Measurements from ENCODE around the gene GCLM.
"Not testable (repeated sequence)": the region's sequence is repeated elsewhere in the genome, so short reads cannot be mapped to it uniquely, and the experiment has no call there.

GCLM gene

DNA sequence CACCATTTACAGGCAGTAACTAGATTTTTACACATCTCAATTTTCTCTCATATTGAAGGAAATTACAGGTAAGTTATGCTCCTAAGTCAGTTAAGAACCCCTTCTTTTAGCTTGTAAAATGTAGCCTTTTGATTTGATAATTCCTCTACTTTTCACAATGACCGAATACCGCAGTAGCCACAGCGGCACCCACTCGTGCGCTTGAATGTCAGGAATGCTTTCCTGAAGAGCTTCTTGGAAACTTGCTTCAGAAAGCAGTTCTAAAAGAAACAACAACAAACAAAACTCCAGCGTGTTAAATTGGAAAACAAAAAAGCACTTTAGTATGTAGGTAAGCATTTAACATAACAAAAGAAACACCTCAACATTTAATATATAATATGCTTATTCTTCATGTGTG, 20.3 kb downstream of the GCLM start:
- no peak for DNase-seq (ENCODE audit: low spot score)

DNA sequence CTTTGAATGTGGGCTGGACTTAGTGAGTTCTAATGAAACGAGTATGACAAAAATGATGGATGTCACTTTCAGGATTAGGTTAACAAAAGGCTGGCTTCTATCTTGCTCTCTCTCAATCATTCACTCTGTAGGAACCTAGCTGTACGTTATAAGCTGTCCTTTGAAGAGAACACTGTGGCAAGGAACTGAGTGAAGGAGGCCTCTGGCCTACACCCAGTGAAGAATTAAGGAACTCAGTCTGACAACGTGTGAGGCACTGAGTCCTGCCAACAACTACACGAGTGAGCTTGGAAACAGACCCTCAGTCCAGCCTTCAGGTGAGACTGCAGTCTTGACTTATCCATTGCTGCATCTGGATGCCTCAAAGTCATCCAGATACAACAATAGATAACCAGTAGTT, 27.0 kb downstream of the GCLM start:
- no peak for DNase-seq (ENCODE audit: low spot score)

DNA sequence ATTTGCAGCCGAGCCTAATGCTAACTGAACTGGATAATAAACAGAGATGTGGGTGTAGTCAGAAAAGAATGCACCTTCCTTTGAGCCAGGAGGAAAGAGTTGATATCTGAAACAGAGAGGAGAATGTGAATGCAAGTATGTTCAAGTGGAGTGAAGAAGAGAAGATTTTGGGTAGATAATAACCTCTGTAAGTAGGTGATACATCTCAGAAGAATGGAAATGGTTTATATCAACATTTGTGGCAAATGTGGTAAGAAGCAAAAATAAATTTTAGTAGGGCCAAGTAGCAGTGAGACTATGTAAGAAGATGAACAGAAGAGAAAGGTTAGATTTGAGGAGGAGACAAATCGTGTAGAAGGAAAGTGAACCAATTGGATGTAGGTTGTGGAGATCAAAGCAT, 28.5 kb downstream of the GCLM start:
- DNase-seq (ENCODE audit: low spot score), result no peak

DNA sequence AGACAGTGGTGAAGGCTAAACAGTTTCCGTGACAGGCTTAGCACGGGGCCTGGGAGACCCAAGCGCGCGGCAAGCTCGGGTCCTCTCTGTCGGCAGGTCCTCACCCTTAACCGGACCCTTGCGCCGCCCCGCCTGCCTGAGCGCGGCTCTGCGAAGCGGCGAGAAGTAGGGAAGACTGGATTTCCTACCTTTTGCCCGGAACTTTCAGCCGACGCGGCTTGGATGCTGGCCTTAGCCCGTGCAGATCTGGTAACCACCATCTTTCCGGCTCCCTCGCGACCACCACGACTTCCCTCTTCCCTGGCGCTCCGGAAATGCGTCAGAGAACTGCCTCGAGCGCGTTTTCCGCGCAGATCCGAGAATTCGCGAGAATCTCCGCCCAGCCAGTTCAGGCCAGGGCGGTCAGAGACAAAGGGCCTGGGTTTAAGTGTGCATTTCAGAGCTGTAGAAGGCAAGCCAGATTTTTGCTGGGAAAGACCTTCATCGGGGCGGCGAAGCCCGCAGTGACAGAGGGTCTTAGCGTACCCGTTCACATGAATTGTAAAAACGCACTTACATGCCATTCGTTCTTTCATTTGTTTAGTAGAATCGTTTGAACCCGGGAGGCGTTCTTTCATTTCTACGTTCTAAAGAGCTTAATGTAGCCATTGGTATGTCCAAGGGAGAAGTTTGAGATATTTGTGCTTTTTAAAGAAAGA, 30.2 kb downstream of the GCLM start, which contains the start of gene DNTTIP2:
Gene DNTTIP2 (minus strand): TSS at position 318 of the 698 bp plus-strand sequence. CDS start 58 bp downstream, at position 260.
- DNase-seq (ENCODE audit: low spot score), result peak; percentile 90

DNA sequence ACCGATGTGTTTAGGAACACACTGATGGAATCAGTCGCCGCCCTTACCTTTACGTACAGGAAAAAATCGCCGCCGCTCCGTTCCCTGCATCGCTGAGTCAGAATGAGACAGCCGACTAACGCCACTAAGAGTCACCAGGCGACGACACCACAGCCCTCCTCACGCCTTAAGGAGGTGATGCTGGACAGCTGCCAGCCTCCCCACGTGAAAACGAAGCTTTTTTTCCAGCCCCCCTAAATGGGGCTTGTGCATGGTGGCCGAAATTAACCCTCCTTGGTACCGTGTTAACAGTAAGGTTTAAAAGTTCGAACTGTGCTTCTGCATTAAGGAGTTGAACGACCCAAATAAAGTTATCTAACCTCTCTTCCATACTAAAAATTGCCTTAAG, 30.7 kb downstream of the GCLM start:
- DNase-seq (ENCODE audit: low spot score), result peak; percentile 86

DNA sequence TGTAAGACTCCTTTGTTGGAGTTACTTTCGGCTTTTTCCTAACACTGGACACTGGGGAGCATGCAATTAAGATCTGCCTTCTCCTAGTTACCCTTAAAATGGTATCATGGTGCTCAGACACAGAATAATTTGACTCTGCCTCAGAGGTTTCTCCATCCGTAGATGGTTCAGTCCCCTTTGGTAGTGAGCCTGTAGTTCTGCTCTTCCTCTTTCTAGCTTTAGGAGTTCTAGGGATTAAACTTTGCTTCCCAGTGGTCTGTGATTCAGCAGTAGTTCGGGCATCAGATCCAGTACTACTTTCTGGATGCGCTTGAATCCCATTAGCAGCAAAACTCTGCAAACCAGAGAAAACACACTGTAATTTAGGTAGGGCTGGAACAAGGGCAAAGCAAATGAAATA, 31.7 kb downstream of the GCLM start:
- DNase-seq (ENCODE audit: low spot score), result no peak

DNA sequence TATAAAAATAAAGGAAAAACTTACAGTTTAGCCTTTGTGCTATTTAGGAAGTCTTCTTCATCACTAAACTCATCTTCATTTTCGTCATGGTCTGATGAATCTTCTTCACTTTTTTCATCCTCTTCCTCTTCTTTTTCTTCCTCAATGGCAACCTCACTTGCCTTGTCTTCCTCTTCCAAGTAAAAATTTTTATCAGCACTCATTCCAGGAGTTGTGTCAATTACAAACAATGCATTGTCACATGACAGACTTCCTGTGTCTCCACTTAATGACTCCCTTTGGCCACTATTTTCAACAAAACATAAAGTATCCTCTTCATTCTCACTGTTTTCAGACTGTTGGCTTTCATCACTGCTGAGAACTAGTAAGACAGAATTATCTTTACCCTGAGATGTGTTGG, 33.0 kb downstream of the GCLM start:
- peak; percentile 68 for DNase-seq (ENCODE audit: low spot score)

DNA sequence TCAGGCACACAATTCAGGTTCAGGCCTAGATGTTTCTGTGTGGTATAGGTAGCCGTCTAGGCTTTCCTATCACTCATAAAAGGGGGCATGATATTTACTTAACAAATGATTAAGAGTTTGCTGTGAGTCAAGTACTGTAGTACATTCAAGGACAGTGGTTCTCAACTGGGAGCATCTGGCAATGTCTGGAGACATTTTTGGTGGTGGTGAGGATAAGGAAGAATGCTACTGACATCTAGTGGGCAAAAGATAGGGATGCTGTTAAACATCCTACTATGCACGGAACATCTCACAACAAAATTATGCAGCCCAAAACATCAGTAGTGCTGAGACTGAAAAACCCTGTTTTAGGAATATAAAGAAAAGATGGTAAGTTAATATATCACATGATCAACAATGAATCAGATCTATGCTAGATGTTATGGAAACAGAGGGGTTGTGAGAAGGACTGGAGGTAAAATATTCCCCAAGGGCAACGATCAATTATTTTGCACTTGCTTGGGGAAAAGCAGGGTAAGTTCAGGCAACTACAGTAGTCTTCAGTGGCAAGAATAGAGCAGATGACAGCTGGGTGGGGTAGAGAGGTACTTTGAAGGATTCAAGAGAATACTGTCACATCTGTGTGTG, 35.1 kb downstream of the GCLM start:
- DNase-seq (ENCODE audit: low spot score), result peak; percentile 74

DNA sequence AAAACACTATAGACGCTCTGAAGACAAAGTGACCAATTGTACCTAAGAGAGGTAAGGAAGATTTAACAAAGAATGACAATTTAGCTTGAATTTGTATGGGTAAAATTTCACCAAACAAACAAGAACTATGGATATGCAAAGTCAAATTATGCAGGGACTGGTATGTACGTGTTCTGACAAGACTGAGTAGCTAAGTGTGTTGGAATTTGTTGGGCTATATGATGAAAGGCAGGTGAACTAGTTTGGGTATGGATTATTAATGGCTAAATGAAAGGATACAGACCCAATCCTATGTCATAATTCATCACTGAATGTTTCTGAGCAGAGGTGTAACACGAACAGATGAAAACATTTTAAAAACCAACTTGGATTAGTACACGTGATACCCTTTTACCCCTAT, 37.9 kb downstream of the GCLM start:
- no peak for DNase-seq (ENCODE audit: low spot score)

DNA sequence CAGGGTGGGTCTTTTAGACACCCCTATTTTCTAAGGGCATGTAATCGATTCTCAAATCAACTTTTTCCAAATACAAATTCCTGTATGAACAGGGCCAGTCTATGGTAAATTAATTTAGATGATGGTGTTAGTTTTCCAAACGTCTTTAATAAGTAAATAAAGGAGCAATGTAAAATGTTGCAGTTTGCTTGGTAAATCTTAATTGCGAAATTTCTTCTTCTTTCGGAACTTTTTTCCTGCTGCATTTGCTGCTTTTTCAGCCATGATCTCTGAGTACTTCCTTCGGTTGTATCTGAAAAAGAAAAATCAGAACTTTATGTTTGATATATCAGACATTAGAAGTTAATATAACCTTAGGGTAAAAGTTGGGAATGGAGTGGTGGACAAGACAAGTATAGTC, 39.6 kb downstream of the GCLM start:
- DNase-seq (ENCODE audit: low spot score), result no peak

DNA sequence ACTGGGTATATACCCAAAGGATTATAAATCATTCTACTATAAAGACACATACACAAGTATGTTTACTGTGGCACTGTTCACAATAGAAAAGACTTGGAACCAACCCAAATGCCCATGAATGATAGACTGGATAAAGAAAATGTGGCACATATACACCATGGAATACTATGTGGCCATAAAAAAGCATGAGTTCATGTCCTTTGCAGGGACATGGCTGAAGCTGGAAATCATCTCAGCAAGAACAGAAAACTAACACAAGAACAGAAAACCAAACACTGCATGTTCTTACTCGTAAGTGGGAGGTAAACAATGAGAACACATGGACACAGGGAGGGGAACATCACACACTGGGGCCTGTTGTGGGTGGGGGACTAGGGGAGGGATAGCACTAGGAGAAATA, 40.7 kb downstream of the GCLM start:
- not testable (repeated sequence) for DNase-seq (ENCODE audit: low spot score)

DNA sequence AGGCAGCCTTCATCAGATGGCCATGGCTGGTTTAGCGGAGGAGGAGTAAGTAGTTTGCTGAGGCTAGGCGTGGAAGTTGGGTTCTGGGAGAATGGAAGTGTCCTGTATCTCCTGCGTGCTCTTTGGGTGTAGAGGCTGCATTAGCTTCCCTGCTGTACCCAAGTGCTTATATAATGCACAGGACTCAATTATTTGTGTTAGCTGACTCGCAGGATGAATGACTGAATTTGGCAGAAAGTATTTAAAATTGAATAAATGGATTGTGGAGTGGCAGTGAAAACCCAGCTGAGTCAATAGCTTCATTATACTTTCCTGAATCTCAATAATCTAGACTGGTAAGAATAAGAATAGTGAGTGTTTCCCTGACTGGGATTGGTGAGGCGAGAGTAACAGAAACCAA, 44.0 kb downstream of the GCLM start:
- DNase-seq (ENCODE audit: low spot score), result no peak

DNA sequence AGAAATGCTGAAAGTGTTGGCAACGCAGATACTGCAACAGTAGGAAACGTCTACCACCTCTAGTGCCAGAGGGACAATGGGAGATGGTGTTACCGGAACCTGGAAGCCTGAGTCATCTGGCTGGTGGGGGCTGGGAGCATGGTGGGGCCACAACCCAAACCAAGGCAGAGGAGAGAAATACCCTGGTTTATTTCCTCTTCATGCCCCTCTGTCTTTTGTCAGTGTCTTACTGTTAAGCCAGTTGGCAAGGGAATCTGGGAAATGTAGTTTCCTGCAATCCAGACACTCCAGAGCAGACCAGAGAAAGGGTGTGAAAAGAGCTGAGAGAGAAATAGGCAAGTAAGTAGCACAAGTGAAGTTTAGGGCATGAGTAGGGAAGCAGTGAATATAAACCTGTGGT, 45.1 kb downstream of the GCLM start:
- no peak for DNase-seq (ENCODE audit: low spot score)

DNA sequence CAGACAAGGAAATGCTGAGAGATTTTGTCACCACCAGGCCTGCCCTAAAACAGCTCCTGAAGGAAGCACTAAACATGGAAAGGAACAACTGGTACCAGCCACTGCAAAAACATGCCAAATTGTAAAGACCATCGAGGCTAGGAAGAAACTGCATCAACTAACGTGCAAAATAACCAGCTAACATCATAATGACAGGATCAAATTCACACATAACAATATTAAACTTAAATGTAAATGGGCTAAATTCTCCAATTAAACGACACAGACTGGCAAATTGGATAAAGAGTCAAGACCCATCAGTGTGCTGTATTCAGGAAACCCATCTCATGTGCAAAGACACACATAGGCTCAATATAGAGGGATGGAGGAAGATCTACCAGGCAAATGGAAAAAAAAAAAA, 51.6 kb downstream of the GCLM start:
- not testable (repeated sequence) for DNase-seq (ENCODE audit: low spot score)

DNA sequence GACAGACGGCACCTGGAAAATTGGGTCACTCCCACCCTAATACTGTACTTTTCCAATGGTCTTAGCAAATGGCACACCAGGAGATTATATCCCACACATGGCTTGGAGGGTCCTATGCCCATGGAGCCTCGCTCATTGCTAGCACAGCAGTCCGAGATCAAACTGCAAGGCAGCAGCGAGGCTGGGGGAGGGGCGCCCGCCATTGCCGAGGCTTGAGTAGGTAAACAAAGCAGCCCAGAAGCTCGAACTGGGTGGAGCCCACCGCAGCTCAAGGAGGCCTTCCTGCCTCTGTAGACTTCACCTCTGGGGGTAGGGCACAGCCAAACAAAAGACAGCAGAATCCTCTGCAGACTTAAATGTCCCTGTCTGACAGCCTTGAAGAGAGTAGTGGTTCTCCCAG, 53.2 kb downstream of the GCLM start:
- not testable (repeated sequence) for DNase-seq (ENCODE audit: low spot score)

DNA sequence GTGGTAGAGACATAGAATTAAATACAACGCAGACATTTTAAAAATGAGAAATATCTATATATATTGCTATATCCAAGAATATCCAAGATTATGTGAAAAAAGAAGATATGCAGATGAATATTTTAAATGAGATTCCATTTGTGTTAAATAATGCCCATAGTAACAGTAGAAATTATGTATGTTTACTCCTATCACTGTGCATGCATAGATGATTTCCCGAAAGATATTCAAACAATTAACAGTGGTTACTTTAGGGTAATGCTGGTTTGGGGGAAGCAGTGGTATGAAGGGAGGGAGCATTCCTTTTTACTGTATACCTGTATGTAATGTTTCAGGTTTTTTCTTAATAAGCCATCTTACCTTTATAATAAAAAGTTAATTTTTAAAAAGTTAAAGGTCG, 55.3 kb downstream of the GCLM start:
- no peak for DNase-seq (ENCODE audit: low spot score)

DNA sequence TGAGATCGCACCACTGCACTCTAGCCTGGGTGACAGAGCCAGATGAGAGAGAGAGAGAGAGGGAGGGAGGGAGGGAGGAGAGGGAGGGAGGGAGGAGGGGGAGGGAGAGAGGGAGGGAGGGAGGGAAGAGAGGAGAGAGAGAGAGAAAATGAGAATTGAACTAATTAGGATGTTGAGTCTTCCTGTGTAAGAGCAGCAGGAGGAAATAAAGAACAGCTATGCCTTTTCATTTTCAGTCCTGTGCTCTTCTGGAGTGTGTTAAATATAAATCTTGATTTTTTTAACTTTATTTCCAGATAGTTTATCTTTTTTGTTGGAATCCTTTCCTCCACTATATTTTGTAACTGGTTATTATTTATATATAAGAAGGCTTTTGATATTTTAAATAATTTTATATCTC, 57.4 kb downstream of the GCLM start:
- no peak for DNase-seq (ENCODE audit: low spot score)

DNA sequence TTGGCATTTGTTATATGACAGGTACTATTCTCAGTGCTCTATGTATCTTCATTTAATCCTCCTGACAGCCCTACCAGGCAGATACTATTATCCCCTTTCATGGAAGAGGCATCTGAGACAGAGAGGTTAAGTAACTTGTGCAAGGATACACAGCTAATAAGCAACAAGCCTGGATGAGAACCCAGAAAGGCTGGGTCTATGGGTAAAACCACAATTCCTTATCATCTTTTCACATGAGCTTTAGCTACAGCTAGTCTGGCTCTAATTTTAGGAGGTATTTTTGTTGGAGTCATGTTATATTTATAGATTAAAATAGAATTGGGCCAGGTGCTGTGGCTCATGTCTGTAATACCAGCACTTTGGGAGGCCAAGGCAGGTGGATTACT, 57.9 kb downstream of the GCLM start:
- no peak for DNase-seq (ENCODE audit: low spot score)

DNA sequence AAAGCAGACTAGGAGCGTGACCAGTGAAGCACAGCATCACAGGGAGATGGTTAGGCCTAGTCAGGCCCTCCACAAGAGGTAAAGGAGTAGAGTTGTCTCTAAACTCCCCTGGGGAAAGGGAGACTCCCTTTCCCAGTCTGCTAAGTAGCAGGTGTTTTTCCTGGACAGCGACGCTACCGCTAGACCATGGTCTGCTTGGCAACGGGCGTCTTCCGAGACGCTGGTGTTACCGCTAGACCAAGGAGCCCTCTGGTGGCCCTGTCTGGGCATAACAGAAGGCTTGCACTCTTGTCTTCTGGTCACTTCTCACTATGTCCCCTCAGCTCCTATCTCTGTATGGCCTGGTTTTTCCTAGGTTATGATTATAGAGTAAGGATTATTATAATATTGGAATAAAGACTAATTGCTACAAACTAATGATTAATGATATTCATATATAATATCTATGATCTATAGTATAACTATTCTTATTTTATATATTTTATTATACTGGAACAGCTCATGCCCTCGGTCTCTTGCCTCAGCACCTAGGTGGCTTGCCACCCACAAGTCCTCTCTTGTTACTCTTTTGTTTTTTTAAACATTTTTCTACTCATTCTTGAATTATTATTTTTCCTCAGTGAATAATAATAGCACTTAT, 58.4 kb downstream of the GCLM start:
- DNase-seq (ENCODE audit: low spot score), result peak; percentile 39

DNA sequence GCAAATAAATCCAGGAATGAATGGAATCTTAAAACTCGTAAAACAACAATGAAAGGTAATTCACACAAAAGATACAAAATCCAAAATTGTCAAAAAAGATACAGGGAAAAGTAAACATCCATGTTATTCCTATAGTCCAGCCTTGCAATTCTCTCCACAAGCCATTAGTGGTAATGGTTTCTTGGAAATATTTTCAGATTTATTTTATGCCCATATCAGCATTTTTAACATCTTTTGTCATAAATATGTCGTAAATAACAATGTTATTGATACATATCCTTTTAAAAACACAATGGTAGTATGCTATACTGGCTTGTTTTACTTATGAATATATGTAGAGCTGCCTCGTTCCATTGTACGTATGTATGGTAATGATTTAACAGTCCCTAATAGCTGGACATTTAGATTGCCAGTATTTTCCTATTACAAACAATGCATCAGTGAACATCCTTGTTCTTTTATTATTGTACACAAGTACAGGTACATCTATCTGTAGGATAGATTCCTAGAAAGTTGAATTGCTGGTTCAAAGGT, 60.8 kb downstream of the GCLM start:
- DNase-seq (ENCODE audit: low spot score), result no peak

DNA sequence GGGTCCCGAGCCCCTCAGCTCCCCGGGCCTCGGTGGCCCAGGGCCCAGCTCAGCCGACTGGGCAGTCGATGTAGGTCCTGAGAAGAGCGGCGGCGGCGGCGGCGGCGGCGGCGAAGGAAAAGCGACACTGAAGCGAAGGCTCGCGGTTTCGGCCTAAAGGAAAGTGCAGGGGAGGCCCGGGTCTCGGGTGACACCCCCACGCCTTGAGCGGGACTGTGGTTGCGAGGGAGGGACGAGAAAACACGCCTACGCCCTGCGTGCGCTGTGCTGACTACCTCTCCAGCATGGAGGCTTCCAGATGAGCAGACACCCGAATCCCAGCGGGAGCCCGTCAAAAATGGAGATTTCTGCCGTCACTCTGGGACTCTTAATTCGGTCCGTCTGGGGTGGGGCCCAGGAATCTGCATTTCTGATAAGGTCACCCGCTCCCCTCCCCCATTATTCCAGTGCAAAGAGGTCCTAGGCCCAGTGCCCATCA, 61.4 kb downstream of the GCLM start:
- DNase-seq (ENCODE audit: low spot score), result peak; percentile 87

DNA sequence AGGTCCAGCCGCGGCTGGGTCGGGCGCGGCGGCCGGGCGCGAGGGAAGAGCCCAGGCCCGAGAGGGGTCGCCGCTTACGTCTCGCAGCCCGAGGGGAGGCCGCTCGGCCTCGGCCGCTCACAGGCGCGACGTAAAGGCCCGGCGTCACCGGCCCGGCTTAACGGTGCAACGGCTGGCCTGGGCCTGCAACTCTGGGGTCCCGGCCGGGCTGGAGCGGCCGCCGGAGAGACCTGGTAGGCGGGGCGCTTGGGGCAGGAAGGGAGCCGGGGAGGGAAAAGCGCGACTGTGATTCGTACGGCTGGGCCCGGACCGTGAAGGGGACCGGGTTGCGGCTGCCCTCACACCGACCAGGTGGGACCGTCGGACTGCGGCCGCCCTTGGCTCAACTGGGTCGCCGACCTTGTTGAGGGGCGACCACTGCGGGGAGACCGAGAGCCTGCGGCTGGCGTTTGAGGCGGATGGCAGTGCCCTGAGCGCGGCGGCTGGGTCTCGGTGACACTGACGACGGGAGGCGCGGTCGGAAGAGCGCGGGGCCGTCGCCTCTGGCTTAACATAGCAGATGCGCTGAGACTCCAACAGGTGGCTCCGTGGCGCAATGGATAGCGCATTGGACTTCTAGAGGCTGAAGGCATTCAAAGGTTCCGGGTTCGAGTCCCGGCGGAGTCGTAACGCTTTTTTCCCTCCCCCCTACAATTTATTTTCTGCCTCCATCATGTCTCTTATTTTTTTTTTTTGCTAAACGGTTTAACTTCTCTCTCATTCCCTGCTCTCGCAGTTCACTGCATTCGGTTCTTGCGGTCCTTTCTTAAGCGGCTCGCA, 62.0 kb downstream of the GCLM start:
- DNase-seq (ENCODE audit: low spot score), result peak; percentile 87
